ENCODE data around the gene FKBP4. TPM values are rescaled to one million over a fixed set of nuclear protein-coding genes. Genes with fewer than 3 reads are reported as not detected.

FKBP4 gene
- total and polyA plus RNA-seq, 2 of the 8 experiments (the other 6 are each of a cell fraction or from before 2014, with no cell fraction given) = 72.6 to 243 TPM

- TF ChIP-seq, protein P1, sequence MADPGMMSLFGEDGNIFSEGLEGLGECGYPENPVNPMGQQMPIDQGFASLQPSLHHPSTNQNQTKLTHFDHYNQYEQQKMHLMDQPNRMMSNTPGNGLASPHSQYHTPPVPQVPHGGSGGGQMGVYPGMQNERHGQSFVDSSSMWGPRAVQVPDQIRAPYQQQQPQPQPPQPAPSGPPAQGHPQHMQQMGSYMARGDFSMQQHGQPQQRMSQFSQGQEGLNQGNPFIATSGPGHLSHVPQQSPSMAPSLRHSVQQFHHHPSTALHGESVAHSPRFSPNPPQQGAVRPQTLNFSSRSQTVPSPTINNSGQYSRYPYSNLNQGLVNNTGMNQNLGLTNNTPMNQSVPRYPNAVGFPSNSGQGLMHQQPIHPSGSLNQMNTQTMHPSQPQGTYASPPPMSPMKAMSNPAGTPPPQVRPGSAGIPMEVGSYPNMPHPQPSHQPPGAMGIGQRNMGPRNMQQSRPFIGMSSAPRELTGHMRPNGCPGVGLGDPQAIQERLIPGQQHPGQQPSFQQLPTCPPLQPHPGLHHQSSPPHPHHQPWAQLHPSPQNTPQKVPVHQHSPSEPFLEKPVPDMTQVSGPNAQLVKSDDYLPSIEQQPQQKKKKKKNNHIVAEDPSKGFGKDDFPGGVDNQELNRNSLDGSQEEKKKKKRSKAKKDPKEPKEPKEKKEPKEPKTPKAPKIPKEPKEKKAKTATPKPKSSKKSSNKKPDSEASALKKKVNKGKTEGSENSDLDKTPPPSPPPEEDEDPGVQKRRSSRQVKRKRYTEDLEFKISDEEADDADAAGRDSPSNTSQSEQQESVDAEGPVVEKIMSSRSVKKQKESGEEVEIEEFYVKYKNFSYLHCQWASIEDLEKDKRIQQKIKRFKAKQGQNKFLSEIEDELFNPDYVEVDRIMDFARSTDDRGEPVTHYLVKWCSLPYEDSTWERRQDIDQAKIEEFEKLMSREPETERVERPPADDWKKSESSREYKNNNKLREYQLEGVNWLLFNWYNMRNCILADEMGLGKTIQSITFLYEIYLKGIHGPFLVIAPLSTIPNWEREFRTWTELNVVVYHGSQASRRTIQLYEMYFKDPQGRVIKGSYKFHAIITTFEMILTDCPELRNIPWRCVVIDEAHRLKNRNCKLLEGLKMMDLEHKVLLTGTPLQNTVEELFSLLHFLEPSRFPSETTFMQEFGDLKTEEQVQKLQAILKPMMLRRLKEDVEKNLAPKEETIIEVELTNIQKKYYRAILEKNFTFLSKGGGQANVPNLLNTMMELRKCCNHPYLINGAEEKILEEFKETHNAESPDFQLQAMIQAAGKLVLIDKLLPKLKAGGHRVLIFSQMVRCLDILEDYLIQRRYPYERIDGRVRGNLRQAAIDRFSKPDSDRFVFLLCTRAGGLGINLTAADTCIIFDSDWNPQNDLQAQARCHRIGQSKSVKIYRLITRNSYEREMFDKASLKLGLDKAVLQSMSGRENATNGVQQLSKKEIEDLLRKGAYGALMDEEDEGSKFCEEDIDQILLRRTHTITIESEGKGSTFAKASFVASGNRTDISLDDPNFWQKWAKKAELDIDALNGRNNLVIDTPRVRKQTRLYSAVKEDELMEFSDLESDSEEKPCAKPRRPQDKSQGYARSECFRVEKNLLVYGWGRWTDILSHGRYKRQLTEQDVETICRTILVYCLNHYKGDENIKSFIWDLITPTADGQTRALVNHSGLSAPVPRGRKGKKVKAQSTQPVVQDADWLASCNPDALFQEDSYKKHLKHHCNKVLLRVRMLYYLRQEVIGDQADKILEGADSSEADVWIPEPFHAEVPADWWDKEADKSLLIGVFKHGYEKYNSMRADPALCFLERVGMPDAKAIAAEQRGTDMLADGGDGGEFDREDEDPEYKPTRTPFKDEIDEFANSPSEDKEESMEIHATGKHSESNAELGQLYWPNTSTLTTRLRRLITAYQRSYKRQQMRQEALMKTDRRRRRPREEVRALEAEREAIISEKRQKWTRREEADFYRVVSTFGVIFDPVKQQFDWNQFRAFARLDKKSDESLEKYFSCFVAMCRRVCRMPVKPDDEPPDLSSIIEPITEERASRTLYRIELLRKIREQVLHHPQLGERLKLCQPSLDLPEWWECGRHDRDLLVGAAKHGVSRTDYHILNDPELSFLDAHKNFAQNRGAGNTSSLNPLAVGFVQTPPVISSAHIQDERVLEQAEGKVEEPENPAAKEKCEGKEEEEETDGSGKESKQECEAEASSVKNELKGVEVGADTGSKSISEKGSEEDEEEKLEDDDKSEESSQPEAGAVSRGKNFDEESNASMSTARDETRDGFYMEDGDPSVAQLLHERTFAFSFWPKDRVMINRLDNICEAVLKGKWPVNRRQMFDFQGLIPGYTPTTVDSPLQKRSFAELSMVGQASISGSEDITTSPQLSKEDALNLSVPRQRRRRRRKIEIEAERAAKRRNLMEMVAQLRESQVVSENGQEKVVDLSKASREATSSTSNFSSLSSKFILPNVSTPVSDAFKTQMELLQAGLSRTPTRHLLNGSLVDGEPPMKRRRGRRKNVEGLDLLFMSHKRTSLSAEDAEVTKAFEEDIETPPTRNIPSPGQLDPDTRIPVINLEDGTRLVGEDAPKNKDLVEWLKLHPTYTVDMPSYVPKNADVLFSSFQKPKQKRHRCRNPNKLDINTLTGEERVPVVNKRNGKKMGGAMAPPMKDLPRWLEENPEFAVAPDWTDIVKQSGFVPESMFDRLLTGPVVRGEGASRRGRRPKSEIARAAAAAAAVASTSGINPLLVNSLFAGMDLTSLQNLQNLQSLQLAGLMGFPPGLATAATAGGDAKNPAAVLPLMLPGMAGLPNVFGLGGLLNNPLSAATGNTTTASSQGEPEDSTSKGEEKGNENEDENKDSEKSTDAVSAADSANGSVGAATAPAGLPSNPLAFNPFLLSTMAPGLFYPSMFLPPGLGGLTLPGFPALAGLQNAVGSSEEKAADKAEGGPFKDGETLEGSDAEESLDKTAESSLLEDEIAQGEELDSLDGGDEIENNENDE (IDR thresholded peaks at IDR 0.05; ENCODE audit: insufficient replicate concordance, low read length) = no peak
- TF ChIP-seq CEBPB (IDR thresholded peaks at IDR 0.05; ENCODE audit: low read depth, low read length) = no peak
Measured at GRCh38 chr12:2811801-2812200, 17.0 kb downstream of the FKBP4 start (continued).
